ENCODE data around the gene RGL3.

DNA sequence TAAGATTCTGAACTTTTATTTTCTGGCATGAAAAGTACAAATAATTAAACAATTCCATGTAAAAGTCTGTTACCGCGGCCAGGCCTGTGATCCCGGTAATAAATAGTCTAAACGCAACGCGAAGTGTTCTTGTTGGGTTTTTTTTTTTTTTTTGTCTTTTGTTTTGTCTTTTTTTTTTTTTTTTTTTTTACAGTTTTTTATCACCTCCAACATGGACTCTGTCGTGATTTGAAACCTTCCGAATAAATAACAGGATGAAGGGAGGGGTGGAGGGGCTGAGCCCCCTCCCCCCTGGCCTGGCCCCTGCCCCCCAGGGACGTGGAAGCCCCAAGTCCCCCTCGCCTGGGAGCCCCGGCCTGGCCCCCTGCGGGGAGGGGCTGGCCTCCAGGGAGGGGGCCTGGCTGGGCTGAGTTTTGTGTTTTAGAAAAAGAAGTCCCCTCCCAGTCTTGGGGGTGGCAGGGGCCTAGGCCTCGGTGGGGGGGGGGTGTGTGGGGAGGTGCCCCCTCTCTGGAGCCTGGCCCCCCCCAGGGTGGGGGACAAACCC, 32.3 kb upstream of the RGL3 start:
- TF ChIP-seq, protein P1, sequence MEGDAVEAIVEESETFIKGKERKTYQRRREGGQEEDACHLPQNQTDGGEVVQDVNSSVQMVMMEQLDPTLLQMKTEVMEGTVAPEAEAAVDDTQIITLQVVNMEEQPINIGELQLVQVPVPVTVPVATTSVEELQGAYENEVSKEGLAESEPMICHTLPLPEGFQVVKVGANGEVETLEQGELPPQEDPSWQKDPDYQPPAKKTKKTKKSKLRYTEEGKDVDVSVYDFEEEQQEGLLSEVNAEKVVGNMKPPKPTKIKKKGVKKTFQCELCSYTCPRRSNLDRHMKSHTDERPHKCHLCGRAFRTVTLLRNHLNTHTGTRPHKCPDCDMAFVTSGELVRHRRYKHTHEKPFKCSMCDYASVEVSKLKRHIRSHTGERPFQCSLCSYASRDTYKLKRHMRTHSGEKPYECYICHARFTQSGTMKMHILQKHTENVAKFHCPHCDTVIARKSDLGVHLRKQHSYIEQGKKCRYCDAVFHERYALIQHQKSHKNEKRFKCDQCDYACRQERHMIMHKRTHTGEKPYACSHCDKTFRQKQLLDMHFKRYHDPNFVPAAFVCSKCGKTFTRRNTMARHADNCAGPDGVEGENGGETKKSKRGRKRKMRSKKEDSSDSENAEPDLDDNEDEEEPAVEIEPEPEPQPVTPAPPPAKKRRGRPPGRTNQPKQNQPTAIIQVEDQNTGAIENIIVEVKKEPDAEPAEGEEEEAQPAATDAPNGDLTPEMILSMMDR (IDR thresholded peaks at IDR 0.05 in 8 of 11, conservative IDR thresholded peaks at IDR 0.05 in 3 of 11), result no peak
- no peak for TF ChIP-seq POLR2AphosphoS5 (IDR thresholded peaks at IDR 0.05)
- TF ChIP-seq POLR2A (IDR thresholded peaks at IDR 0.05), result no peak
